Adrenal gland (tissue), 5 donors: Measurements from ENCODE around the gene ALG1.

ENCODE experiments used
- POLR2A ChIP-seq, 2 donors: fragments of 450-650 bp; IDR thresholded peaks; one replicate each; pipeline ENCODE4 v1.6.1; 2017; ENCODE audit warnings: antibody characterized with exemption in 2 of 2, mild to moderate bottlenecking in 2 of 2, moderate library complexity in 1 of 2
- TF ChIP-seq, protein P1 (sequence below), 6 experiments: fragments of 450-650 bp in 4 of 6; fragments of 200-600 bp in 2 of 6; sonication (generic) in 1 of 6; IDR thresholded peaks; 1 replicate in 5 of 6; 2 replicates in 1 of 6; pipeline versions ENCODE4 v1.5.1 to v1.8.0; 2016 to 2021; ENCODE audit warnings: antibody characterized with exemption in 6 of 6, mild to moderate bottlenecking in 2 of 6, moderate library complexity in 1 of 6
- donor health status: DM: no; HTN: no; CAD: no.

DNA sequence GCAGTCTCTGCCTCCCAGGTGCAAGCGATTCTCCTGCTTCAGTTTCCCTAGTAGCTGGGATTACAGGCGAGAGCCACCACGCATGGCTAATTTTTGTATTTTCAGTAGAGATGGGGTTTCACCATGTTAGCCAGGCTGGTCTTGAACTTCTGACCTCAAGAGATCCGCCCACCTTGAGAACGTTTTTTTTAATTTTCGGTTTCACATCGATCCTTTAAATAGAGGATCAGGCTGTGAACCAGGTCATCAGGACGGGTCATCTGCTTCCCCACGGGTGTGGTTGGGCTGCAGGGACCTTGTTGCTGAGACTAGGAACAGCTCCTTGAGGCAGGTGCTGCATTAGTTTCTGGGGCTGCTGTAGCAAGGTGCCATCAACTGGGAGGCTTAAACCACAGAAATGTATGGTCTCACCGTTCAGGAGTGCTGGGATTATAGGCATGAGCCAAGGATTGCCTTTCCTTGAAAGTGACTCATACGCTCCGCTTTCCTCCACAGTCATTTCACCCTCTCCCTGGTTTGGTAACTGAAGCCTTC, 30.0 kb upstream of the ALG1 start:
- TF ChIP-seq, protein P1, sequence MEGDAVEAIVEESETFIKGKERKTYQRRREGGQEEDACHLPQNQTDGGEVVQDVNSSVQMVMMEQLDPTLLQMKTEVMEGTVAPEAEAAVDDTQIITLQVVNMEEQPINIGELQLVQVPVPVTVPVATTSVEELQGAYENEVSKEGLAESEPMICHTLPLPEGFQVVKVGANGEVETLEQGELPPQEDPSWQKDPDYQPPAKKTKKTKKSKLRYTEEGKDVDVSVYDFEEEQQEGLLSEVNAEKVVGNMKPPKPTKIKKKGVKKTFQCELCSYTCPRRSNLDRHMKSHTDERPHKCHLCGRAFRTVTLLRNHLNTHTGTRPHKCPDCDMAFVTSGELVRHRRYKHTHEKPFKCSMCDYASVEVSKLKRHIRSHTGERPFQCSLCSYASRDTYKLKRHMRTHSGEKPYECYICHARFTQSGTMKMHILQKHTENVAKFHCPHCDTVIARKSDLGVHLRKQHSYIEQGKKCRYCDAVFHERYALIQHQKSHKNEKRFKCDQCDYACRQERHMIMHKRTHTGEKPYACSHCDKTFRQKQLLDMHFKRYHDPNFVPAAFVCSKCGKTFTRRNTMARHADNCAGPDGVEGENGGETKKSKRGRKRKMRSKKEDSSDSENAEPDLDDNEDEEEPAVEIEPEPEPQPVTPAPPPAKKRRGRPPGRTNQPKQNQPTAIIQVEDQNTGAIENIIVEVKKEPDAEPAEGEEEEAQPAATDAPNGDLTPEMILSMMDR (IDR thresholded peaks at IDR 0.05) = no peak
- TF ChIP-seq POLR2A (IDR thresholded peaks at IDR 0.05) = no peak
